Loucy (cell line): Measurements from ENCODE around the gene GTF2IRD1.

Source experiments
- H2AFZ ChIP-seq: fragments of 200-600 bp; sonication (generic); 2 replicates; pipeline ENCODE4 v1.6.0; 2016; ENCODE audit warnings: antibody characterized with exemption, mild to moderate bottlenecking, low read length, moderate library complexity
- H3F3A ChIP-seq: fragments of 200-600 bp; 2 replicates; pipeline ENCODE4 v1.6.0; 2016; ENCODE audit warnings: antibody characterized with exemption, low read depth, mild to moderate bottlenecking
- H3K27me3 ChIP-seq: fragments of 200-600 bp; sonication (generic); 2 replicates; pipeline ENCODE4 v1.6.1; 2014; ENCODE audit warnings: low read length, mild to moderate bottlenecking; ENCODE audit not compliant: insufficient read depth, poor library complexity, severe bottlenecking
- H3K36me3 ChIP-seq: fragments of 200-600 bp; sonication (generic); 2 replicates; pipeline ENCODE4 v1.6.1; 2016; ENCODE audit warnings: low read length; ENCODE audit not compliant: insufficient read depth
- H3K4me1 ChIP-seq: fragments of 200-600 bp; sonication (generic); 2 replicates; pipeline ENCODE4 v1.5.1; 2014; ENCODE audit warnings: low read length, mild to moderate bottlenecking; ENCODE audit not compliant: insufficient read depth, poor library complexity, severe bottlenecking
- H3K4me2 ChIP-seq: fragments of 200-600 bp; sonication (generic); 2 replicates; pipeline ENCODE4 v1.6.0; 2014; ENCODE audit warnings: antibody characterized with exemption, low read length, low read depth, mild to moderate bottlenecking; ENCODE audit not compliant: poor library complexity, severe bottlenecking
- H3K4me3 ChIP-seq: fragments of 200-600 bp; sonication (generic); 2 replicates; pipeline ENCODE4 v1.5.1; 2014; ENCODE audit warnings: low read length, mild to moderate bottlenecking, mixed read lengths; ENCODE audit not compliant: poor library complexity, severe bottlenecking
- H3K79me2 ChIP-seq: fragments of 200-600 bp; sonication (generic); 2 replicates; pipeline ENCODE4 v1.6.1; 2014; ENCODE audit warnings: low read length; ENCODE audit not compliant: insufficient read depth
- H3K9ac ChIP-seq: fragments of 200-600 bp; sonication (generic); 2 replicates; pipeline ENCODE4 v1.6.0; 2014; ENCODE audit warnings: mild to moderate bottlenecking, low read depth, low read length, moderate library complexity; ENCODE audit not compliant: poor library complexity, severe bottlenecking
- H3K9me2 ChIP-seq: fragments of 200-600 bp; sonication (generic); replicated peaks from 2 replicates; pipeline ENCODE4 v1.6.1; 2016; ENCODE audit warnings: low read depth, low read length, mixed read lengths
- H3K9me3 ChIP-seq: fragments of 200-600 bp; sonication (generic); 2 replicates; pipeline ENCODE4 v1.6.1; 2014; ENCODE audit warnings: mild to moderate bottlenecking, antibody characterized with exemption, low read length, low read depth; ENCODE audit not compliant: insufficient read depth
- H4K20me1 ChIP-seq: fragments of 200-600 bp; sonication (generic); 2 replicates; pipeline ENCODE4 v1.6.0; 2014; ENCODE audit warnings: antibody characterized with exemption, low read length, mild to moderate bottlenecking; ENCODE audit not compliant: insufficient read depth, poor library complexity, severe bottlenecking
- CTCF ChIP-seq: fragments of 200-600 bp; sonication (generic); conservative IDR thresholded peaks from 2 replicates; pipeline ENCODE4 v1.5.1; 2014; ENCODE audit warnings: mild to moderate bottlenecking, antibody characterized with exemption, low read length
- EZH2phosphoT487 ChIP-seq: fragments of 200-600 bp; IDR thresholded peaks from 2 replicates; pipeline ENCODE4 v1.6.1; 2018; ENCODE audit warnings: antibody characterized with exemption, mild to moderate bottlenecking, moderate library complexity, borderline replicate concordance

The GTF2IRD1 gene

GRCh38 chr7:74474271-74474865, 20.7 kb downstream of the GTF2IRD1 start:
- Histone ChIP-seq H3K4me1 (no peaks in the 10 kb centered on the region), H3K4me3 (no peak overlapping the region), H3K9me3 (no peaks in the 10 kb centered on the region), H3K4me2 (no peak overlapping the region), H2AFZ (no peak overlapping the region), H3K27me3 (no peaks in the 10 kb centered on the region), H3K79me2 (no peaks in the 10 kb centered on the region), H3K9me2 (no peaks in the 10 kb centered on the region), H3K36me3 (no peaks in the 10 kb centered on the region), H4K20me1 (no peaks in the 10 kb centered on the region), H3F3A (no peaks in the 10 kb centered on the region), H3K9ac (no peak overlapping the region)
- TF ChIP-seq EZH2phosphoT487 = no peak
- no peak for TF ChIP-seq CTCF

- Histone ChIP-seq H3K9ac (no peak overlapping the region), H2AFZ (no peak overlapping the region), H3K9me2 (no peaks in the 10 kb centered on the region), H3K27me3 (no peaks in the 10 kb centered on the region), H3K4me2 (no peak overlapping the region), H3K79me2 (no peaks in the 10 kb centered on the region), H3K4me3 (no peak overlapping the region), H3K36me3 (no peaks in the 10 kb centered on the region), H3K4me1 (no peaks in the 10 kb centered on the region), H3K9me3 (no peaks in the 10 kb centered on the region), H3F3A (no peaks in the 10 kb centered on the region), H4K20me1 (no peaks in the 10 kb centered on the region)
- TF ChIP-seq CTCF (no peak), EZH2phosphoT487 (no peak)
Observed at GRCh38 chr7:74475243-74475986, 21.7 kb downstream of the GTF2IRD1 start.

- Histone ChIP-seq H2AFZ (no peak overlapping the region), H3K27me3 (no peaks in the 10 kb centered on the region), H3K36me3 (no peaks in the 10 kb centered on the region), H3K9me2 (no peaks in the 10 kb centered on the region), H3K9me3 (no peaks in the 10 kb centered on the region), H3F3A (no peaks in the 10 kb centered on the region), H4K20me1 (no peaks in the 10 kb centered on the region), H3K9ac (no peak overlapping the region), H3K4me1 (no peaks in the 10 kb centered on the region), H3K4me3 (no peak overlapping the region), H3K79me2 (no peaks in the 10 kb centered on the region), H3K4me2 (no peak overlapping the region)
- TF ChIP-seq EZH2phosphoT487 = no peak
- no peak for TF ChIP-seq CTCF
Observed at GRCh38 chr7:74475987-74476350, 22.3 kb downstream of the GTF2IRD1 start.
